Measurements from ENCODE around the gene GJB1.

Gene GJB1

DNA sequence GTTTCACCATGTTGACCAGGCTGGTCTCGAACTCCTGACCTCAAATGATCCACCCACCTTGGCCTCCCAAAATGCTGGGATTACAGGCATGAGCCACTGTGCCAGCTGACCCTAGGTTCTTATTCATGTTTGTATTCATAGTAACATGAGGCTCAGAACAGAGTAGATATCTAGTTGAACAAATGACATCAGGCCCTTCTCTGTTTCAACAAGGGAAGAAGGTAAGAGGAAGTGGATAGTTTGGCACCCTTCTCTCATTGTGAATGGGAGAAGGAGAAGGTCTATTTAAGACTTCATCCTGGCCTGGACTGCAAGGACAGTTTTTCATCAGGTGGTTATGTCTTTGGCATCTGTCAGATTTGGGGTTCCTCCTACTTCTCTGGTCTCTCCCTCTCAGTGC lies 13.8 kb downstream of the GJB1 start:
- TF ChIP-seq, protein P1, sequence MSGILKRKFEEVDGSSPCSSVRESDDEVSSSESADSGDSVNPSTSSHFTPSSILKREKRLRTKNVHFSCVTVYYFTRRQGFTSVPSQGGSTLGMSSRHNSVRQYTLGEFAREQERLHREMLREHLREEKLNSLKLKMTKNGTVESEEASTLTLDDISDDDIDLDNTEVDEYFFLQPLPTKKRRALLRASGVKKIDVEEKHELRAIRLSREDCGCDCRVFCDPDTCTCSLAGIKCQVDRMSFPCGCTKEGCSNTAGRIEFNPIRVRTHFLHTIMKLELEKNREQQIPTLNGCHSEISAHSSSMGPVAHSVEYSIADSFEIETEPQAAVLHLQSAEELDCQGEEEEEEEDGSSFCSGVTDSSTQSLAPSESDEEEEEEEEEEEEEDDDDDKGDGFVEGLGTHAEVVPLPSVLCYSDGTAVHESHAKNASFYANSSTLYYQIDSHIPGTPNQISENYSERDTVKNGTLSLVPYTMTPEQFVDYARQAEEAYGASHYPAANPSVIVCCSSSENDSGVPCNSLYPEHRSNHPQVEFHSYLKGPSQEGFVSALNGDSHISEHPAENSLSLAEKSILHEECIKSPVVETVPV (CRISPR knock-in tag; IDR thresholded peaks at IDR 0.05), result no peak
- TF ChIP-seq ZFP30 (CRISPR knock-in tag; IDR thresholded peaks at IDR 0.05) (no peak), ZNF8 (CRISPR knock-in tag; IDR thresholded peaks at IDR 0.05) (no peak), ZNF70 (CRISPR knock-in tag; IDR thresholded peaks at IDR 0.05) (no peak), PPARA (CRISPR knock-in tag; IDR thresholded peaks at IDR 0.05; ENCODE audit: borderline replicate concordance) (no peak), ISL1 (CRISPR knock-in tag; IDR thresholded peaks at IDR 0.05) (no peak), TOX (CRISPR knock-in tag; IDR thresholded peaks at IDR 0.05; ENCODE audit: borderline replicate concordance) (no peak), SNAI2 (CRISPR knock-in tag; IDR thresholded peaks at IDR 0.05) (no peak), ARNTL (CRISPR knock-in tag; IDR thresholded peaks at IDR 0.05; ENCODE audit: borderline replicate concordance, low read depth) (no peak), RARB (CRISPR knock-in tag; IDR thresholded peaks at IDR 0.05) (no peak), GLIS3 (CRISPR knock-in tag; IDR thresholded peaks at IDR 0.05) (no peak)
- TF ChIP-seq, protein P2, sequence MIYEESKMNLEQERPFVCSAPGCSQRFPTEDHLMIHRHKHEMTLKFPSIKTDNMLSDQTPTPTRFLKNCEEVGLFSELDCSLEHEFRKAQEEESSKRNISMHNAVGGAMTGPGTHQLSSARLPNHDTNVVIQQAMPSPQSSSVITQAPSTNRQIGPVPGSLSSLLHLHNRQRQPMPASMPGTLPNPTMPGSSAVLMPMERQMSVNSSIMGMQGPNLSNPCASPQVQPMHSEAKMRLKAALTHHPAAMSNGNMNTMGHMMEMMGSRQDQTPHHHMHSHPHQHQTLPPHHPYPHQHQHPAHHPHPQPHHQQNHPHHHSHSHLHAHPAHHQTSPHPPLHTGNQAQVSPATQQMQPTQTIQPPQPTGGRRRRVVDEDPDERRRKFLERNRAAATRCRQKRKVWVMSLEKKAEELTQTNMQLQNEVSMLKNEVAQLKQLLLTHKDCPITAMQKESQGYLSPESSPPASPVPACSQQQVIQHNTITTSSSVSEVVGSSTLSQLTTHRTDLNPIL (CRISPR knock-in tag; IDR thresholded peaks at IDR 0.05; ENCODE audit: low read depth), result no peak
- TF ChIP-seq, protein P3, sequence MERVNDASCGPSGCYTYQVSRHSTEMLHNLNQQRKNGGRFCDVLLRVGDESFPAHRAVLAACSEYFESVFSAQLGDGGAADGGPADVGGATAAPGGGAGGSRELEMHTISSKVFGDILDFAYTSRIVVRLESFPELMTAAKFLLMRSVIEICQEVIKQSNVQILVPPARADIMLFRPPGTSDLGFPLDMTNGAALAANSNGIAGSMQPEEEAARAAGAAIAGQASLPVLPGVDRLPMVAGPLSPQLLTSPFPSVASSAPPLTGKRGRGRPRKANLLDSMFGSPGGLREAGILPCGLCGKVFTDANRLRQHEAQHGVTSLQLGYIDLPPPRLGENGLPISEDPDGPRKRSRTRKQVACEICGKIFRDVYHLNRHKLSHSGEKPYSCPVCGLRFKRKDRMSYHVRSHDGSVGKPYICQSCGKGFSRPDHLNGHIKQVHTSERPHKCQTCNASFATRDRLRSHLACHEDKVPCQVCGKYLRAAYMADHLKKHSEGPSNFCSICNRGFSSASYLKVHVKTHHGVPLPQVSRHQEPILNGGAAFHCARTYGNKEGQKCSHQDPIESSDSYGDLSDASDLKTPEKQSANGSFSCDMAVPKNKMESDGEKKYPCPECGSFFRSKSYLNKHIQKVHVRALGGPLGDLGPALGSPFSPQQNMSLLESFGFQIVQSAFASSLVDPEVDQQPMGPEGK (CRISPR knock-in tag; IDR thresholded peaks at IDR 0.05; ENCODE audit: borderline replicate concordance), result no peak
- no peak for ATAC-seq

DNA sequence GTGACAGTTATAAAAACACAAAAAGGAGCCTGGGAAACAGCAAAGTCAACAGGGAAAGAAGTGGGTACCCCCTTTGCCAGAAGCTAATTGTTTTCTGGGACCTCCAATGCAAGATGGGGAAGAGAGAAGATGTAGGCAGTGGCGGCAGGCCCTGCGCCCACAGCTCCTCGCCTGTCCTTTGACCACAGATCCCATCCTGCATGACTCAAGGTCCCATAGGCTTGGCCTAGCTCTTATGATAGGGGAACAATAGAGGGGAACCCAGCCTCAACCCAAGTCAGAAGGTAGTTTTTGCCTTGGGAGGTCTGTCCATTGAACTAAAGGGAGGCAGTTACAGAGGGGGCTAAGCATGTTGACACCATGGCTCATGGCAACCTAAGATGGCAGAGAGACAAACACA lies 16.8 kb downstream of the GJB1 start:
- no peak for ATAC-seq
- TF ChIP-seq CSDC2 (CRISPR knock-in tag; IDR thresholded peaks at IDR 0.05), result no peak
- TF ChIP-seq ZC3H10 (CRISPR knock-in tag; IDR thresholded peaks at IDR 0.05), result no peak
- TF ChIP-seq GLIS3 (CRISPR knock-in tag; IDR thresholded peaks at IDR 0.05), result no peak
- TF ChIP-seq ZFP3 (CRISPR knock-in tag; IDR thresholded peaks at IDR 0.05), result no peak
- TF ChIP-seq, protein P4, sequence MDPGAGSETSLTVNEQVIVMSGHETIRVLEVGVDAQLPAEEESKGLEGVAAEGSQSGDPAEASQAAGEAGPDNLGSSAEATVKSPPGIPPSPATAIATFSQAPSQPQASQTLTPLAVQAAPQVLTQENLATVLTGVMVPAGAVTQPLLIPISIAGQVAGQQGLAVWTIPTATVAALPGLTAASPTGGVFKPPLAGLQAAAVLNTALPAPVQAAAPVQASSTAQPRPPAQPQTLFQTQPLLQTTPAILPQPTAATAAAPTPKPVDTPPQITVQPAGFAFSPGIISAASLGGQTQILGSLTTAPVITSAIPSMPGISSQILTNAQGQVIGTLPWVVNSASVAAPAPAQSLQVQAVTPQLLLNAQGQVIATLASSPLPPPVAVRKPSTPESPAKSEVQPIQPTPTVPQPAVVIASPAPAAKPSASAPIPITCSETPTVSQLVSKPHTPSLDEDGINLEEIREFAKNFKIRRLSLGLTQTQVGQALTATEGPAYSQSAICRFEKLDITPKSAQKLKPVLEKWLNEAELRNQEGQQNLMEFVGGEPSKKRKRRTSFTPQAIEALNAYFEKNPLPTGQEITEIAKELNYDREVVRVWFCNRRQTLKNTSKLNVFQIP (CRISPR knock-in tag; IDR thresholded peaks at IDR 0.05; ENCODE audit: borderline replicate concordance, low read depth), result no peak
- TF ChIP-seq TCF4 (CRISPR knock-in tag; IDR thresholded peaks at IDR 0.05; ENCODE audit: borderline replicate concordance), result no peak
- TF ChIP-seq ZNF70 (CRISPR knock-in tag; IDR thresholded peaks at IDR 0.05), result no peak
- no peak for TF ChIP-seq ARNTL (CRISPR knock-in tag; IDR thresholded peaks at IDR 0.05; ENCODE audit: borderline replicate concordance, low read depth)
- TF ChIP-seq, protein P5, sequence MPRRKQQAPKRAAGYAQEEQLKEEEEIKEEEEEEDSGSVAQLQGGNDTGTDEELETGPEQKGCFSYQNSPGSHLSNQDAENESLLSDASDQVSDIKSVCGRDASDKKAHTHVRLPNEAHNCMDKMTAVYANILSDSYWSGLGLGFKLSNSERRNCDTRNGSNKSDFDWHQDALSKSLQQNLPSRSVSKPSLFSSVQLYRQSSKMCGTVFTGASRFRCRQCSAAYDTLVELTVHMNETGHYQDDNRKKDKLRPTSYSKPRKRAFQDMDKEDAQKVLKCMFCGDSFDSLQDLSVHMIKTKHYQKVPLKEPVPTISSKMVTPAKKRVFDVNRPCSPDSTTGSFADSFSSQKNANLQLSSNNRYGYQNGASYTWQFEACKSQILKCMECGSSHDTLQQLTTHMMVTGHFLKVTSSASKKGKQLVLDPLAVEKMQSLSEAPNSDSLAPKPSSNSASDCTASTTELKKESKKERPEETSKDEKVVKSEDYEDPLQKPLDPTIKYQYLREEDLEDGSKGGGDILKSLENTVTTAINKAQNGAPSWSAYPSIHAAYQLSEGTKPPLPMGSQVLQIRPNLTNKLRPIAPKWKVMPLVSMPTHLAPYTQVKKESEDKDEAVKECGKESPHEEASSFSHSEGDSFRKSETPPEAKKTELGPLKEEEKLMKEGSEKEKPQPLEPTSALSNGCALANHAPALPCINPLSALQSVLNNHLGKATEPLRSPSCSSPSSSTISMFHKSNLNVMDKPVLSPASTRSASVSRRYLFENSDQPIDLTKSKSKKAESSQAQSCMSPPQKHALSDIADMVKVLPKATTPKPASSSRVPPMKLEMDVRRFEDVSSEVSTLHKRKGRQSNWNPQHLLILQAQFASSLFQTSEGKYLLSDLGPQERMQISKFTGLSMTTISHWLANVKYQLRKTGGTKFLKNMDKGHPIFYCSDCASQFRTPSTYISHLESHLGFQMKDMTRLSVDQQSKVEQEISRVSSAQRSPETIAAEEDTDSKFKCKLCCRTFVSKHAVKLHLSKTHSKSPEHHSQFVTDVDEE (CRISPR knock-in tag; IDR thresholded peaks at IDR 0.05), result no peak
- TF ChIP-seq OSR1 (CRISPR knock-in tag; IDR thresholded peaks at IDR 0.05), result no peak
- no peak for TF ChIP-seq RARB (CRISPR knock-in tag; IDR thresholded peaks at IDR 0.05)

DNA sequence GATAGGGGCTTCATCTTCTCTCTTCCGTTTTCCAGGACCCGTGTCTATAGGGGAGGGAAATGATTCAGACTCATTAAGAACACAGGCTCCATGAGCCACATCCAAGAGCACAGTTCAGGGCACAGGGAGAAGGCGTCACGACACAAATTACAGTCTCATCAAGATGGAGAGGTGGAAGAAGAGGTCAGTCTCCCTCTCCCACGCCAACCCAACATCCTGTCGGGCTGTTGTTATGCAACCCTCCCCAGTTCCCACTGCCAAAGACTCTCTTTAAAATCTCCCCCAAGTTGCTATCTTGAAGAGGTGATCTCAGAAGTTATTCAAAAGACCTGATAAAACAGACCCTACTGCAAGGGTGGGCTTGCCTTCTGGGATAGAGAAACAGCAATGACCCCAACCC lies 18.3 kb downstream of the GJB1 start:
- no peak for ATAC-seq
- TF ChIP-seq, protein P5 (CRISPR knock-in tag; IDR thresholded peaks at IDR 0.05), result no peak
- no peak for TF ChIP-seq PPARA (CRISPR knock-in tag; IDR thresholded peaks at IDR 0.05; ENCODE audit: borderline replicate concordance)
- TF ChIP-seq SNAI2 (CRISPR knock-in tag; IDR thresholded peaks at IDR 0.05), result no peak

Data from SK-N-SH treated with all-trans-retinoic acid at 6 μM for 48 hours (cell line).